Measurements from ENCODE around the gene BTNL3. TPM values are rescaled to one million over a fixed set of nuclear protein-coding genes. Genes with fewer than 3 reads are reported as not detected.

The BTNL3 gene
- total and polyA plus RNA-seq, 10 of the 15 experiments (the other 5 are each of a cell fraction or from before 2014, with no cell fraction given), result 0.39 TPM; not detected in 9

- TF ChIP-seq SMARCA5 (IDR thresholded peaks at IDR 0.05) (no peak), DPF2 (IDR thresholded peaks at IDR 0.05) (no peak), RUNX3 (IDR thresholded peaks at IDR 0.05; ENCODE audit: low read length) (no peak), SP1 (IDR thresholded peaks at IDR 0.05; ENCODE audit: low read depth, low read length) (no peak), BRCA1 (IDR thresholded peaks at IDR 0.05; ENCODE audit: low read depth, low read length) (no peak), PAX8 (IDR thresholded peaks at IDR 0.05) (no peak)
- TF ChIP-seq, protein P1, sequence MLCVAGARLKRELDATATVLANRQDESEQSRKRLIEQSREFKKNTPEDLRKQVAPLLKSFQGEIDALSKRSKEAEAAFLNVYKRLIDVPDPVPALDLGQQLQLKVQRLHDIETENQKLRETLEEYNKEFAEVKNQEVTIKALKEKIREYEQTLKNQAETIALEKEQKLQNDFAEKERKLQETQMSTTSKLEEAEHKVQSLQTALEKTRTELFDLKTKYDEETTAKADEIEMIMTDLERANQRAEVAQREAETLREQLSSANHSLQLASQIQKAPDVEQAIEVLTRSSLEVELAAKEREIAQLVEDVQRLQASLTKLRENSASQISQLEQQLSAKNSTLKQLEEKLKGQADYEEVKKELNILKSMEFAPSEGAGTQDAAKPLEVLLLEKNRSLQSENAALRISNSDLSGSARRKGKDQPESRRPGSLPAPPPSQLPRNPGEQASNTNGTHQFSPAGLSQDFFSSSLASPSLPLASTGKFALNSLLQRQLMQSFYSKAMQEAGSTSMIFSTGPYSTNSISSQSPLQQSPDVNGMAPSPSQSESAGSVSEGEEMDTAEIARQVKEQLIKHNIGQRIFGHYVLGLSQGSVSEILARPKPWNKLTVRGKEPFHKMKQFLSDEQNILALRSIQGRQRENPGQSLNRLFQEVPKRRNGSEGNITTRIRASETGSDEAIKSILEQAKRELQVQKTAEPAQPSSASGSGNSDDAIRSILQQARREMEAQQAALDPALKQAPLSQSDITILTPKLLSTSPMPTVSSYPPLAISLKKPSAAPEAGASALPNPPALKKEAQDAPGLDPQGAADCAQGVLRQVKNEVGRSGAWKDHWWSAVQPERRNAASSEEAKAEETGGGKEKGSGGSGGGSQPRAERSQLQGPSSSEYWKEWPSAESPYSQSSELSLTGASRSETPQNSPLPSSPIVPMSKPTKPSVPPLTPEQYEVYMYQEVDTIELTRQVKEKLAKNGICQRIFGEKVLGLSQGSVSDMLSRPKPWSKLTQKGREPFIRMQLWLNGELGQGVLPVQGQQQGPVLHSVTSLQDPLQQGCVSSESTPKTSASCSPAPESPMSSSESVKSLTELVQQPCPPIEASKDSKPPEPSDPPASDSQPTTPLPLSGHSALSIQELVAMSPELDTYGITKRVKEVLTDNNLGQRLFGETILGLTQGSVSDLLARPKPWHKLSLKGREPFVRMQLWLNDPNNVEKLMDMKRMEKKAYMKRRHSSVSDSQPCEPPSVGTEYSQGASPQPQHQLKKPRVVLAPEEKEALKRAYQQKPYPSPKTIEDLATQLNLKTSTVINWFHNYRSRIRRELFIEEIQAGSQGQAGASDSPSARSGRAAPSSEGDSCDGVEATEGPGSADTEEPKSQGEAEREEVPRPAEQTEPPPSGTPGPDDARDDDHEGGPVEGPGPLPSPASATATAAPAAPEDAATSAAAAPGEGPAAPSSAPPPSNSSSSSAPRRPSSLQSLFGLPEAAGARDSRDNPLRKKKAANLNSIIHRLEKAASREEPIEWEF (IDR thresholded peaks at IDR 0.05; ENCODE audit: insufficient replicate concordance, low read depth, low read length), result no peak
Observed at GRCh38 chr5:181042036-181042713, 53.5 kb downstream of the BTNL3 start (continued).

- H3K27me3 ChIP-seq (replicated peaks in 1 of 2; ENCODE audit: control insufficient read depth in 2 of 2, insufficient read depth in 2 of 2, low read length in 1 of 2), result no peaks in the 10 kb centered on the region
- no peak overlapping the region for H3K4me2 ChIP-seq (ENCODE audit: control insufficient read depth, insufficient read depth)
- SMC1A ChIA-PET (ENCODE audit: uncharacterized antibody, unreplicated experiment), result interaction anchor here (1.0 to 1.3 kb wide), 2 partner anchors 9 to 258 kb away, joined by 3 to 5 read pairs; no protein-coding TSS in a partner anchor
- 62% methylated on average over 11 of the region's 11 CpGs for WGBS (ENCODE audit: insufficient coverage, insufficient replicate concordance, low lambda C conversion rate, missing lambda C conversion rate)
- TF ChIP-seq RAD51 (IDR thresholded peaks at IDR 0.05) (no peak), MYB (IDR thresholded peaks at IDR 0.05; ENCODE audit: borderline replicate concordance, low read depth, low read length) (no peak), ZNF24 (IDR thresholded peaks at IDR 0.05) (no peak), EGR1 (IDR thresholded peaks at IDR 0.05; ENCODE audit: borderline replicate concordance in 1 of 2, low read depth in 2 of 2, low read length in 2 of 2) (no peak)
- no peak overlapping the region for H3K9ac ChIP-seq (ENCODE audit: control insufficient read depth, insufficient read depth, low read length)
- DNase-seq (ENCODE audit: low read depth, low spot score), result no peak
- FAIRE-seq, result no peak
- H3K4me3 ChIP-seq, result no peak overlapping the region
- no peaks in the 10 kb centered on the region for H3K4me1 ChIP-seq (ENCODE audit: control insufficient read depth, insufficient read depth, low read length)
- no peaks in the 10 kb centered on the region; the same call in 2 of the 3 replicates for H3K9me3 ChIP-seq (replicated peaks; ENCODE audit: control insufficient read depth, insufficient read depth, low read length)
- intact Hi-C loops (cut with micrococcal nuclease; ENCODE audit: unreplicated experiment) (no loop called here), in situ Hi-C loops (cut with MboI) (no loop called here)
- CTCF ChIA-PET, result interaction anchor here (0.6 to 3.4 kb wide), 6 partner anchors 104 to 173 kb away, joined by 3 to 12 read pairs (median 5); no protein-coding TSS in a partner anchor
- no peak overlapping the region for H2AFZ ChIP-seq (ENCODE audit: control insufficient read depth, low read depth, low read length)
- POLR2A ChIA-PET, result no interaction called here
- no peak overlapping the region for H3K27ac ChIP-seq (ENCODE audit: control insufficient read depth, insufficient read depth)
- BruUV-seq (replicated peaks), result no TSS peak
- ATAC-seq, result no peak
- H4K20me1 ChIP-seq (ENCODE audit: control insufficient read depth, insufficient read depth), result no peaks in the 10 kb centered on the region
- no peaks in the 10 kb centered on the region for H3K79me2 ChIP-seq (ENCODE audit: control insufficient read depth, insufficient read depth, low read length)
- no peaks in the 10 kb centered on the region for H3K36me3 ChIP-seq (ENCODE audit: control insufficient read depth in 2 of 2, insufficient read depth in 2 of 2, low read length in 1 of 2)
- RAD21 ChIA-PET (ENCODE audit: unreplicated experiment), result interaction anchor here (0.7 to 2.2 kb wide), 2 partner anchors 125 to 130 kb away, joined by 3 to 7 read pairs; no protein-coding TSS in a partner anchor
Observed at GRCh38 chr5:181042722-181043121, 54.1 kb downstream of the BTNL3 start.
